KMS-11 (cell line): ENCODE data around the gene SELPLG.
A peak's percentile ranks its signal among the peaks of the same experiment; 100 is the strongest.

Source experiments
- H2AFZ ChIP-seq: fragments of 200-600 bp; sonication (generic); 2 replicates; pipeline ENCODE4 v1.6.1; 2016; ENCODE audit warnings: antibody characterized with exemption, mixed run types, low read depth
- H3K27ac ChIP-seq: fragments of 200-600 bp; sonication (generic); 2 replicates; pipeline ENCODE4 v1.6.1; 2016; ENCODE audit warnings: mild to moderate bottlenecking, mixed run types
- H3K27me3 ChIP-seq: fragments of 200-600 bp; sonication (generic); 2 replicates; pipeline ENCODE4 v1.6.1; 2017; ENCODE audit warnings: mild to moderate bottlenecking, low read depth, mixed run types, moderate library complexity; ENCODE audit not compliant: insufficient read depth
- H3K36me3 ChIP-seq: fragments of 200-600 bp; sonication (generic); 2 replicates; pipeline ENCODE4 v1.6.1; 2017; ENCODE audit warnings: mild to moderate bottlenecking, mixed run types; ENCODE audit not compliant: insufficient read depth
- H3K4me1 ChIP-seq: fragments of 200-600 bp; sonication (generic); 2 replicates; pipeline ENCODE4 v1.6.1; 2016; ENCODE audit warnings: mild to moderate bottlenecking, low read depth, mixed run types; ENCODE audit not compliant: poor library complexity, severe bottlenecking
- H3K4me2 ChIP-seq: fragments of 200-600 bp; sonication (generic); 2 replicates; pipeline ENCODE4 v1.7.0; 2016; ENCODE audit warnings: mild to moderate bottlenecking, mixed run types
- H3K4me3 ChIP-seq: fragments of 200-600 bp; sonication (generic); IDR thresholded peaks from 2 replicates; pipeline ENCODE4 v1.6.1; 2017; ENCODE audit warnings: low read depth, low read length, mixed read lengths; ENCODE audit not compliant: insufficient read depth
- H3K79me2 ChIP-seq: fragments of 200-600 bp; sonication (generic); 2 replicates; pipeline ENCODE4 v1.6.1; 2016; ENCODE audit warnings: low read depth, mixed run types; ENCODE audit not compliant: insufficient read depth
- H3K9ac ChIP-seq: fragments of 200-600 bp; sonication (generic); 2 replicates; pipeline ENCODE4 v1.6.1; 2016; ENCODE audit warnings: mild to moderate bottlenecking, mixed run types
- H4K20me1 ChIP-seq: fragments of 200-600 bp; sonication (generic); 2 replicates; pipeline ENCODE4 v1.6.1; 2016; ENCODE audit warnings: mild to moderate bottlenecking, mixed run types; ENCODE audit not compliant: insufficient read depth
- TF ChIP-seq, protein P1 (sequence below): fragments of 200-600 bp; sonication (generic); conservative IDR thresholded peaks from 2 replicates; pipeline ENCODE4 v1.6.1; 2017; ENCODE audit warnings: low read depth, mild to moderate bottlenecking, antibody characterized with exemption, low read length, moderate library complexity, mixed read lengths

The SELPLG gene

DNA sequence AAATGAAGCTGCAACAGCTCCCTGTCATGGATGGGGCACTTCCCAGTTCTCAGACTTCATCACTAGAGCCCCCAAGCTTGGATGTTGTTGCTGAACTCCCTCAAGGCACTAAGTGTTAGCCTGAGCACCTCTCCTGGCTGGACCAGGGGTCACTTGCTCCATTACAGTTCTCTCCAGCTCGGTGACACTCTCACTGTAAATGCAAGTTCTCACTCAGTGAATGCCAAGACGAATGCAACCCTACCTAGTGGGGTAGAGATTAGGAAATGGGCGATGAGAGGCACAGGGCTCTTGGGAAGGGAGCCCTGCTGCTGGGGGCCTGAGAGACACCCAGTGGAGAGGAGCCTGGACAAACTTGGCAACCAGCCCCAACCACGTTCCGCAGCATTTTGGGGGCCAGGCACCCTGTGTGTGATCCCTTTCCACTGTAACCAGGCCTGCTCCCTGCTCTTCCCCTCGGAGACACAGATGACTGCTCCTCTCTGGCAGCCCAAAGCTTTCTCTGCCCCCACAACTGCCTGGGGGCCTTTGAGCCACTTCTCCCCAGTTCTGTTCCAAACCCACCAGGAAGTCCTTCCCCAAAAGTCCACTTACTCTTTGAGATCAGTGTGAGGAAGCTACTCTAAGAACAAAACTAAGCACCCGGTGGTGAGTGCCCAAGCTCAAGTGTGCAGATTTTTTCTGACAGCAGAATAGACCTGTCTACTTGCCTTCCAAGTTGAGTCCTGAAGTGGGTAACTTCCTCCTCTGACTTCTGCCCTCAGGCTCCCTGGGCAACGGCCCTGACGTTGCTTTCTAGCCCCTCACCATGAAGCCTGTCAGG is 8.0 kb upstream of the SELPLG start:
- TF ChIP-seq, protein P1, sequence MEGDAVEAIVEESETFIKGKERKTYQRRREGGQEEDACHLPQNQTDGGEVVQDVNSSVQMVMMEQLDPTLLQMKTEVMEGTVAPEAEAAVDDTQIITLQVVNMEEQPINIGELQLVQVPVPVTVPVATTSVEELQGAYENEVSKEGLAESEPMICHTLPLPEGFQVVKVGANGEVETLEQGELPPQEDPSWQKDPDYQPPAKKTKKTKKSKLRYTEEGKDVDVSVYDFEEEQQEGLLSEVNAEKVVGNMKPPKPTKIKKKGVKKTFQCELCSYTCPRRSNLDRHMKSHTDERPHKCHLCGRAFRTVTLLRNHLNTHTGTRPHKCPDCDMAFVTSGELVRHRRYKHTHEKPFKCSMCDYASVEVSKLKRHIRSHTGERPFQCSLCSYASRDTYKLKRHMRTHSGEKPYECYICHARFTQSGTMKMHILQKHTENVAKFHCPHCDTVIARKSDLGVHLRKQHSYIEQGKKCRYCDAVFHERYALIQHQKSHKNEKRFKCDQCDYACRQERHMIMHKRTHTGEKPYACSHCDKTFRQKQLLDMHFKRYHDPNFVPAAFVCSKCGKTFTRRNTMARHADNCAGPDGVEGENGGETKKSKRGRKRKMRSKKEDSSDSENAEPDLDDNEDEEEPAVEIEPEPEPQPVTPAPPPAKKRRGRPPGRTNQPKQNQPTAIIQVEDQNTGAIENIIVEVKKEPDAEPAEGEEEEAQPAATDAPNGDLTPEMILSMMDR: no peak
- Histone ChIP-seq H3K4me1 (peaks cover 75% of the 10 kb centered on the region), H3K27ac (peak overlapping the region; percentile 31; the same call in 1 of the 2 replicates), H3K27me3 (no peaks in the 10 kb centered on the region), H3K9ac (no peak overlapping the region), H3K36me3 (no peaks in the 10 kb centered on the region), H2AFZ (no peak overlapping the region), H3K79me2 (peaks cover 7% of the 10 kb centered on the region), H3K4me2 (peak overlapping the region; percentile 59; the same call in 1 of the 2 replicates), H4K20me1 (no peaks in the 10 kb centered on the region), H3K4me3 (no peak overlapping the region)

DNA sequence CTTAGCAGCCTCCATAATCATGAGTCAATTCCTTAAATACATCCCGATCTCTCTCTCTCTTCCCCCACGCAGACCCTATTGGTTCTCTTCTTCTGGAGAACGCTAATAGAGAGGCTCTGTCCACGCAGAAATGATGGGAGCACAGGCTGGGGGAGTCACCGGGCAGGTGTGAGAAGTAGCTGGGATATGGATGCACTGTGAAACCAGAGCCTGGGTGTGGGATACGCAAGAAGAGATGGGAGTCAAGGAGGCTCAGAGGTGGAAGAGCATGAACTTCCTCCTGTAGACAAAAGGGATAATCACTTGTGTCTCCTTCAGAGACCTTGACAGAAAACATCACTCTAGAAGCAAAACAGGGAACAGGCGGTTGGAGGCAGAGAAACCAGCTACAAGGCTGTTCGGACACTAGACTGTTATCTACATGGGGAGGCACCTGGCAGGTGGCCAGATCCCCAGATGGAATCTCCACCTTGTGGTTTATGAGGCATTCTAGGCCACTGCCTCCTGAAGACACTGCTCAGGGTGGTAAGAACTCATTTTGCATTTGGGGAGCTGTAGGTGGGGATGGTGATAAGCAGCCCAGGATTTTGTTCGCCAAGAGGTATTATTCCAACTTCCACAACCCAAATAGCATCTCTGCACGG is 7.2 kb upstream of the SELPLG start:
- peaks cover 7% of the 10 kb centered on the region for H3K79me2 ChIP-seq
- peaks cover 80% of the 10 kb centered on the region for H3K4me1 ChIP-seq
- H3K27me3 ChIP-seq: no peaks in the 10 kb centered on the region
- TF ChIP-seq, protein P1: no peak
- H4K20me1 ChIP-seq: no peaks in the 10 kb centered on the region
- peak overlapping the region; percentile 59; the same call in 1 of the 2 replicates for H3K4me2 ChIP-seq
- no peak overlapping the region for H3K4me3 ChIP-seq
- H2AFZ ChIP-seq: no peak overlapping the region
- H3K9ac ChIP-seq: no peak overlapping the region
- H3K27ac ChIP-seq: peak overlapping the region; percentile 31
- H3K36me3 ChIP-seq: no peaks in the 10 kb centered on the region

- Histone ChIP-seq H3K79me2 (peaks cover 7% of the 10 kb centered on the region), H2AFZ (no peak overlapping the region), H3K36me3 (no peaks in the 10 kb centered on the region), H3K4me3 (no peak overlapping the region), H3K27ac (no peak overlapping the region; the same call in 1 of the 2 replicates), H3K9ac (no peak overlapping the region), H3K27me3 (no peaks in the 10 kb centered on the region), H3K4me2 (peak overlapping the region; percentile 33; the same call in 1 of the 2 replicates), H3K4me1 (peaks cover 91% of the 10 kb centered on the region), H4K20me1 (no peaks in the 10 kb centered on the region)
- TF ChIP-seq, protein P1: no peak
Observed at GRCh38 chr12:108638997-108639822, 5.5 kb upstream of the SELPLG start.

- TF ChIP-seq, protein P1: no peak
- no peak overlapping the region for H3K9ac ChIP-seq
Observed at GRCh38 chr12:108638141-108638827, 4.6 kb upstream of the SELPLG start.

More at GRCh38 chr12:108638141-108638827, 4.6 kb upstream of the SELPLG start:
- H4K20me1 ChIP-seq: no peaks in the 10 kb centered on the region
- peak overlapping the region; percentile 94 for H3K4me2 ChIP-seq
- H3K27ac ChIP-seq: peak overlapping the region; percentile 99; the same call in 1 of the 2 replicates
- H3K27me3 ChIP-seq: no peaks in the 10 kb centered on the region
- H3K36me3 ChIP-seq: no peaks in the 10 kb centered on the region
- peaks cover 8% of the 10 kb centered on the region for H3K79me2 ChIP-seq
- no peak overlapping the region for H3K4me3 ChIP-seq
- H3K4me1 ChIP-seq: peaks cover 90% of the 10 kb centered on the region
- H2AFZ ChIP-seq: no peak overlapping the region
